Measurements from ENCODE around the gene ELAVL2.

ELAVL2 gene

DNA sequence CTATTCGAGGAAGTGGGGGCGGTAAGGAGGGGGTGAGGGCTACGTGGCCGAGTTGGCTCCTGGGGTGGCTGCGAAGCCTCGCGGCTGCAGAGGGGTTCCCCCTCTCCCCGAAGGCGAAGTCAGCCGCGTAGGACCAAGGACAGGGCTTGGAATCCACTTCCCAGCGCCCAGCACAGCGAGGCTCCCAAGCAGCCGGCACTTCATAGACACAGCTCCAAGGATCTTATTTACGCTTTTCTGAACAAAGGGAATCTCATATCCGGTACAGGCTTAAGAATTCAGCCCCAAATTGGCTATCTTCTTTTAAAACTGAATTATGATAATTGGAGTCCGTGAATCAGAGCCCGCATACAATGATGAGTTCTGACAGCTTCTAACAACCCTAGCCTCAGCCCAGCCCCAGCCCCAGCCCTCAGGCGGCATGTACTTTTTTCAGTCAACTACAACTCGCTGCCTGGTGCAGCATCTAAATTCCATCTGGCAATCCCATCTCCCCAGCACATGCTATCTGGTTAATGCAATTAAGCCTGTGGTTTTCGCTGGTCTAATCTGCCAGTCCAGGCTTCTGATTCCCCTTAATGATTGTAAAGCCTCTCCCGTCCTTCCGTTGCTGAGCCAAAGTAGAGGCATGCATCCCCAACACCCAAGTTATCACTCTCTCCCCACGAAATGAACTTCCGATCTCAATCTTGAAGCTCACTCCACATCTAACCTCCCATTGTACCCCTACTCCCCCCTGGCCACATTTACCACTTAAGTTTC, 1.0 kb downstream of the ELAVL2 start:
- peak overlapping the region; percentile 19 for H3K4me3 ChIP-seq (ENCODE audit: low read depth, low read length)
- H3K9ac ChIP-seq, result no peak overlapping the region
- no peaks in the 10 kb centered on the region for H3K79me2 ChIP-seq
- no peaks in the 10 kb centered on the region for H3K9me3 ChIP-seq (ENCODE audit: control insufficient read depth, low read length)
- TF ChIP-seq, protein P1, sequence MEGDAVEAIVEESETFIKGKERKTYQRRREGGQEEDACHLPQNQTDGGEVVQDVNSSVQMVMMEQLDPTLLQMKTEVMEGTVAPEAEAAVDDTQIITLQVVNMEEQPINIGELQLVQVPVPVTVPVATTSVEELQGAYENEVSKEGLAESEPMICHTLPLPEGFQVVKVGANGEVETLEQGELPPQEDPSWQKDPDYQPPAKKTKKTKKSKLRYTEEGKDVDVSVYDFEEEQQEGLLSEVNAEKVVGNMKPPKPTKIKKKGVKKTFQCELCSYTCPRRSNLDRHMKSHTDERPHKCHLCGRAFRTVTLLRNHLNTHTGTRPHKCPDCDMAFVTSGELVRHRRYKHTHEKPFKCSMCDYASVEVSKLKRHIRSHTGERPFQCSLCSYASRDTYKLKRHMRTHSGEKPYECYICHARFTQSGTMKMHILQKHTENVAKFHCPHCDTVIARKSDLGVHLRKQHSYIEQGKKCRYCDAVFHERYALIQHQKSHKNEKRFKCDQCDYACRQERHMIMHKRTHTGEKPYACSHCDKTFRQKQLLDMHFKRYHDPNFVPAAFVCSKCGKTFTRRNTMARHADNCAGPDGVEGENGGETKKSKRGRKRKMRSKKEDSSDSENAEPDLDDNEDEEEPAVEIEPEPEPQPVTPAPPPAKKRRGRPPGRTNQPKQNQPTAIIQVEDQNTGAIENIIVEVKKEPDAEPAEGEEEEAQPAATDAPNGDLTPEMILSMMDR (IDR thresholded peaks at IDR 0.05), result no peak
- peaks cover 9% of the 10 kb centered on the region for H3K27me3 ChIP-seq (ENCODE audit: control insufficient read depth, insufficient read depth, low read length)
- no peaks in the 10 kb centered on the region for H3K4me1 ChIP-seq
- no peak overlapping the region for H3K27ac ChIP-seq
- peak overlapping the region; percentile 33 for H3K4me2 ChIP-seq (ENCODE audit: low read length)
- H3K36me3 ChIP-seq (ENCODE audit: control insufficient read depth, insufficient read depth, low read length), result no peaks in the 10 kb centered on the region
- no peak overlapping the region for H2AFZ ChIP-seq

DNA sequence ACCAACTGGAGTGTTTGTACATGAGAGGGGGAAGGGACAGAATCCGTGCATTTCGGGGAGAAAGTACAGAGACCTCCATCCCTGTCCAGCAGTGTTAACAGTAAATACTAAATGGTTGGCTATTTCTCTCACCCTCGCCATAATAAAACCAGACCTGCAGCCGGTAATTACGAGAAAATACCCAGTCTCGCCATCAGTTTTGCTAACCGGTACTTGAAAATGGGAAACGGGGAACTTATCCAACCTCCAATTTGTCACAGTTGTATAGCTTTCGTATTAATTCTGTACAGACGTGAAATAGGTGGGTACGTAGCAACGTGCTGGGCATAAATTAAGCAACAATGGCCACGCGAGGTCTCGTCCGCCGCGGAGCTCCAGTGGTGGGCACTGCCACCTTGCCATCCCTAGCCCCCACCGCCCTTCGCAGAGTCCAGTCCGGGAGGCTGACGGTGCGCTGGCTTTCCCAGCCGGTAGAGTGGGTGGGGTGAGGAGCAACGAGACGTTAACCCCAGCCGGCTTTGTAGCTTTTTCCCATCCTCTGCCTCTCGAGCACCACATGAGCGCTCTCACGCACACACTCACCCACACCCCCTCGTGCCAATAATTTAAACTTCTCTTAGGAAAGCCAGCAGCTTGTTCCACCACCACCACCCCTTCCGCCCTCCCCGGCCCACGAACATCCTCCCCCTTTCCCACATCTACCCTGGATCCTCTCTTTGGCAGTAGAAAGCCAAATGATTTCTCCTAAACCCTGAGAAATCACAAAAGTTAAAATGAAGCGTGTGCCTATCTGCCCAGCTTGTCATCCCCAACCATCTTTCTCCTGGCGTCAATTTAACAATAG, 1.8 kb downstream of the ELAVL2 start:
- H3K27ac ChIP-seq, result no peak overlapping the region
- no peak overlapping the region for H3K4me3 ChIP-seq (ENCODE audit: low read depth, low read length)

DNA sequence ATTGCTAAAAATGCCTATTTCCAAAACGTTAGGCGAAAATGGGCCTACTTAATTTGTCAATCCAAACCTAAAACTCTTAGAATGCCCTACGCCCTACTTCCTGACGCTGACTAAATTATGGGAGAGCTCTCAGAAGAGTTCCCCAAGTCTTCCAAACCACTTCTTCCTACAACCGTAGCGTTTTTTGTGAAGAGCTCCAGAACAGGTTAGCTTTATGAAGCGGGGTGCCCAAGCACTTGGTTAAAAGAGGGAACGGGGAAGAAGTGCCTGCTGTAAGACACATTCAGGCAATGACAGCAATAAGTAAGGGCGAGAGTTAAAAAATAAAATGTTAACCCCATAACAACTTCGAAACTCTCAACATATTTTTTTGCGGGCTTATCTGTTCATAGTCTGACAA, 2.8 kb downstream of the ELAVL2 start:
- Histone ChIP-seq H2AFZ (no peak overlapping the region), H3K9ac (no peak overlapping the region), H3K4me1 (no peaks in the 10 kb centered on the region), H3K79me2 (no peaks in the 10 kb centered on the region), H3K27ac (no peak overlapping the region), H3K9me3 (ENCODE audit: control insufficient read depth, low read length) (no peaks in the 10 kb centered on the region), H3K4me3 (ENCODE audit: low read depth, low read length) (no peak overlapping the region), H3K36me3 (ENCODE audit: control insufficient read depth, insufficient read depth, low read length) (no peaks in the 10 kb centered on the region), H3K4me2 (ENCODE audit: low read length) (no peak overlapping the region), H3K27me3 (ENCODE audit: control insufficient read depth, insufficient read depth, low read length) (peaks cover 9% of the 10 kb centered on the region)
- TF ChIP-seq, protein P1 (IDR thresholded peaks at IDR 0.05), result no peak

More for the DNA sequence above, 1.8 kb downstream of the ELAVL2 start:
- H3K27me3 ChIP-seq (ENCODE audit: control insufficient read depth, insufficient read depth, low read length), result peaks cover 9% of the 10 kb centered on the region
- TF ChIP-seq, protein P1 (IDR thresholded peaks at IDR 0.05), result no peak
- no peak overlapping the region for H3K9ac ChIP-seq
- H2AFZ ChIP-seq, result no peak overlapping the region
- no peaks in the 10 kb centered on the region for H3K4me1 ChIP-seq
- H3K79me2 ChIP-seq, result no peaks in the 10 kb centered on the region
- no peak overlapping the region for H3K4me2 ChIP-seq (ENCODE audit: low read length)
- no peaks in the 10 kb centered on the region for H3K36me3 ChIP-seq (ENCODE audit: control insufficient read depth, insufficient read depth, low read length)
- H3K9me3 ChIP-seq (ENCODE audit: control insufficient read depth, low read length), result no peaks in the 10 kb centered on the region

GRCh38 chr9:23822261-23823169, 3.5 kb downstream of the ELAVL2 start:
- no peak overlapping the region for H3K9ac ChIP-seq

More at GRCh38 chr9:23822261-23823169, 3.5 kb downstream of the ELAVL2 start:
- Histone ChIP-seq H3K79me2 (no peaks in the 10 kb centered on the region), H3K36me3 (ENCODE audit: control insufficient read depth, insufficient read depth, low read length) (no peaks in the 10 kb centered on the region), H3K4me1 (no peaks in the 10 kb centered on the region), H2AFZ (no peak overlapping the region), H3K4me2 (ENCODE audit: low read length) (no peak overlapping the region), H3K4me3 (ENCODE audit: low read depth, low read length) (no peak overlapping the region), H3K27me3 (ENCODE audit: control insufficient read depth, insufficient read depth, low read length) (peaks cover 9% of the 10 kb centered on the region), H3K27ac (no peak overlapping the region), H3K9me3 (ENCODE audit: control insufficient read depth, low read length) (no peaks in the 10 kb centered on the region)
- TF ChIP-seq, protein P1 (IDR thresholded peaks at IDR 0.05), result no peak

Measured in parathyroid adenoma (tissue), 2 donors.